ENCODE data around the gene ZBTB20. TPM values are rescaled to one million over a fixed set of nuclear protein-coding genes. Genes with fewer than 3 reads are reported as not detected.
A peak's percentile ranks its signal among the peaks of the same experiment; 100 is the strongest.

The ZBTB20 gene
- total and polyA plus RNA-seq, 10 of the 15 experiments (the other 5 are each of a cell fraction or from before 2014, with no cell fraction given) = 0.20 to 5.5 (median 2.2) TPM

DNA sequence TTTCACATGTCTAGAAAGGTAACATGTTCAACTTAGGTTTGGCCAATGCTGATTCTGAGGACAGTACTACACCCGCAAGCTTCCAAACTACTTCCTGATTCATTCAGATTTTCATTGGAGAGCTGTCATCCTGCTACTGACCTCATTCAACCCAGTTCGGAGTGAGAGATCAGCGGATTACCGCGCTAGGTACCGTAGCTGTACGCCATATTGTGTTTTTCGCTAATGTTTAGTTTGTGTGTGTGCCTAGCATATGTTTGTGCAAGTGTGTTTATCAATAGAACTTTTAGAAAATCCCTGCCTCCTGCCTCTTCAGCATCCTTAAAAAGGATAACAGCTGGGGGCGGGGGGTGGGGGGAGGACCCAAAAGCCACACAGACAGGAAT, 1.1 kb downstream of the ZBTB20 start (continued):
- TF ChIP-seq, protein P1, sequence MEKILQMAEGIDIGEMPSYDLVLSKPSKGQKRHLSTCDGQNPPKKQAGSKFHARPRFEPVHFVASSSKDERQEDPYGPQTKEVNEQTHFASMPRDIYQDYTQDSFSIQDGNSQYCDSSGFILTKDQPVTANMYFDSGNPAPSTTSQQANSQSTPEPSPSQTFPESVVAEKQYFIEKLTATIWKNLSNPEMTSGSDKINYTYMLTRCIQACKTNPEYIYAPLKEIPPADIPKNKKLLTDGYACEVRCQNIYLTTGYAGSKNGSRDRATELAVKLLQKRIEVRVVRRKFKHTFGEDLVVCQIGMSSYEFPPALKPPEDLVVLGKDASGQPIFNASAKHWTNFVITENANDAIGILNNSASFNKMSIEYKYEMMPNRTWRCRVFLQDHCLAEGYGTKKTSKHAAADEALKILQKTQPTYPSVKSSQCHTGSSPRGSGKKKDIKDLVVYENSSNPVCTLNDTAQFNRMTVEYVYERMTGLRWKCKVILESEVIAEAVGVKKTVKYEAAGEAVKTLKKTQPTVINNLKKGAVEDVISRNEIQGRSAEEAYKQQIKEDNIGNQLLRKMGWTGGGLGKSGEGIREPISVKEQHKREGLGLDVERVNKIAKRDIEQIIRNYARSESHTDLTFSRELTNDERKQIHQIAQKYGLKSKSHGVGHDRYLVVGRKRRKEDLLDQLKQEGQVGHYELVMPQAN (conservative IDR thresholded peaks at IDR 0.05) = no peak
- TF ChIP-seq ZBED1 (IDR thresholded peaks at IDR 0.05; ENCODE audit: borderline replicate concordance) (no peak), POU2F2 (IDR thresholded peaks at IDR 0.05; ENCODE audit: borderline replicate concordance, low read depth, low read length) (no peak), ATF7 (IDR thresholded peaks at IDR 0.05; ENCODE audit: low read depth) (0 out of 2 replicates have a peak, but pooled peaks have one; percentile 30), DPF2 (IDR thresholded peaks at IDR 0.05) (no peak), ZNF217 (IDR thresholded peaks at IDR 0.05) (no peak), CHD2 (IDR thresholded peaks at IDR 0.05; ENCODE audit: borderline replicate concordance, low read depth, low read length) (no peak), IRF4 (IDR thresholded peaks at IDR 0.05; ENCODE audit: low read depth, low read length) (no peak), CHD4 (IDR thresholded peaks at IDR 0.05) (no peak), MEF2A (IDR thresholded peaks at IDR 0.05; ENCODE audit: insufficient read depth, low read depth, low read length) (no peak), SMC3 (IDR thresholded peaks at IDR 0.05; ENCODE audit: borderline replicate concordance, low read length) (no peak), NFYB (IDR thresholded peaks at IDR 0.05; ENCODE audit: insufficient read depth, low read depth, low read length) (peak; percentile 42; the same call in 1 of the 2 replicates), SMARCA5 (IDR thresholded peaks at IDR 0.05) (no peak), TCF3 (IDR thresholded peaks at IDR 0.05; ENCODE audit: borderline replicate concordance, insufficient read depth, low read depth, low read length) (no peak), EP300 (IDR thresholded peaks at IDR 0.05; ENCODE audit: borderline replicate concordance in 1 of 2, control insufficient read depth in 1 of 2, low read depth in 2 of 2, low read length in 2 of 2) (no peak), SREBF2 (IDR thresholded peaks at IDR 0.05; ENCODE audit: low read length) (no peak), CREM (IDR thresholded peaks at IDR 0.05; ENCODE audit: low read depth) (0 out of 2 replicates have a peak, but pooled peaks have one; percentile 19), RBBP5 (conservative IDR thresholded peaks at IDR 0.05) (no peak), JUNB (IDR thresholded peaks at IDR 0.05) (no peak), EED (IDR thresholded peaks at IDR 0.05; ENCODE audit: low read depth) (peak; percentile 6; the same call in 1 of the 2 replicates), SMAD1 (IDR thresholded peaks at IDR 0.05; ENCODE audit: low read depth, partially characterized antibody) (no peak), NRF1 (conservative IDR thresholded peaks at IDR 0.05; ENCODE audit: low read depth, low read length) (no peak), GATAD2B (conservative IDR thresholded peaks at IDR 0.05; ENCODE audit: low read depth) (no peak), IKZF2 (IDR thresholded peaks at IDR 0.05) (peak in 1 of 2 experiments; percentile 18; a peak in 1 of 4 replicates), SUPT20H (IDR thresholded peaks at IDR 0.05; ENCODE audit: borderline replicate concordance, control insufficient read depth, low read depth, low read length) (no peak), NFYA (IDR thresholded peaks at IDR 0.05; ENCODE audit: borderline replicate concordance, low read depth, low read length) (no peak)
- TF ChIP-seq, protein P2, sequence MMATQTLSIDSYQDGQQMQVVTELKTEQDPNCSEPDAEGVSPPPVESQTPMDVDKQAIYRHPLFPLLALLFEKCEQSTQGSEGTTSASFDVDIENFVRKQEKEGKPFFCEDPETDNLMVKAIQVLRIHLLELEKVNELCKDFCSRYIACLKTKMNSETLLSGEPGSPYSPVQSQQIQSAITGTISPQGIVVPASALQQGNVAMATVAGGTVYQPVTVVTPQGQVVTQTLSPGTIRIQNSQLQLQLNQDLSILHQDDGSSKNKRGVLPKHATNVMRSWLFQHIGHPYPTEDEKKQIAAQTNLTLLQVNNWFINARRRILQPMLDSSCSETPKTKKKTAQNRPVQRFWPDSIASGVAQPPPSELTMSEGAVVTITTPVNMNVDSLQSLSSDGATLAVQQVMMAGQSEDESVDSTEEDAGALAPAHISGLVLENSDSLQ (IDR thresholded peaks at IDR 0.05) = 0 out of 2 replicates have a peak, but pooled peaks have one; percentile 9
- TF ChIP-seq, protein P3, sequence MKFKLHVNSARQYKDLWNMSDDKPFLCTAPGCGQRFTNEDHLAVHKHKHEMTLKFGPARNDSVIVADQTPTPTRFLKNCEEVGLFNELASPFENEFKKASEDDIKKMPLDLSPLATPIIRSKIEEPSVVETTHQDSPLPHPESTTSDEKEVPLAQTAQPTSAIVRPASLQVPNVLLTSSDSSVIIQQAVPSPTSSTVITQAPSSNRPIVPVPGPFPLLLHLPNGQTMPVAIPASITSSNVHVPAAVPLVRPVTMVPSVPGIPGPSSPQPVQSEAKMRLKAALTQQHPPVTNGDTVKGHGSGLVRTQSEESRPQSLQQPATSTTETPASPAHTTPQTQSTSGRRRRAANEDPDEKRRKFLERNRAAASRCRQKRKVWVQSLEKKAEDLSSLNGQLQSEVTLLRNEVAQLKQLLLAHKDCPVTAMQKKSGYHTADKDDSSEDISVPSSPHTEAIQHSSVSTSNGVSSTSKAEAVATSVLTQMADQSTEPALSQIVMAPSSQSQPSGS (IDR thresholded peaks at IDR 0.05; ENCODE audit: low read length) = no peak; the same call in 1 of the 2 replicates
- TF ChIP-seq, protein P4, sequence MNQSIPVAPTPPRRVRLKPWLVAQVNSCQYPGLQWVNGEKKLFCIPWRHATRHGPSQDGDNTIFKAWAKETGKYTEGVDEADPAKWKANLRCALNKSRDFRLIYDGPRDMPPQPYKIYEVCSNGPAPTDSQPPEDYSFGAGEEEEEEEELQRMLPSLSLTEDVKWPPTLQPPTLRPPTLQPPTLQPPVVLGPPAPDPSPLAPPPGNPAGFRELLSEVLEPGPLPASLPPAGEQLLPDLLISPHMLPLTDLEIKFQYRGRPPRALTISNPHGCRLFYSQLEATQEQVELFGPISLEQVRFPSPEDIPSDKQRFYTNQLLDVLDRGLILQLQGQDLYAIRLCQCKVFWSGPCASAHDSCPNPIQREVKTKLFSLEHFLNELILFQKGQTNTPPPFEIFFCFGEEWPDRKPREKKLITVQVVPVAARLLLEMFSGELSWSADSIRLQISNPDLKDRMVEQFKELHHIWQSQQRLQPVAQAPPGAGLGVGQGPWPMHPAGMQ (IDR thresholded peaks at IDR 0.05; ENCODE audit: borderline replicate concordance) = no peak
